GM23338 (cell line): ENCODE data around the gene GRID1. TPM values are rescaled to one million over a fixed set of nuclear protein-coding genes. Genes with fewer than 3 reads are reported as not detected.

ENCODE experiments used
- ATAC-seq: fragments of 200-7000 bp; cut with Tn5 transposase; 3 replicates; pipeline ENCODE4 v1.9.1; 2020
- DNase-seq: peaks from one replicate; pipeline ENCODE4 v3.0.0-alpha.2; 2015; ENCODE audit warnings: low spot score
- H2AFZ ChIP-seq: fragments of 200-600 bp; sonication (generic); 2 replicates; pipeline ENCODE4 v1.8.0; 2016; ENCODE audit warnings: antibody characterized with exemption, mild to moderate bottlenecking, moderate library complexity
- H3F3A ChIP-seq: fragments of 200-600 bp; sonication (generic); replicated peaks from 2 replicates; pipeline ENCODE4 v1.8.0; 2017; ENCODE audit warnings: antibody characterized with exemption, mixed run types, low read depth
- H3K27ac ChIP-seq: fragments of 200-600 bp; sonication (generic); 2 replicates; pipeline ENCODE4 v1.6.1; 2016; ENCODE audit warnings: low read depth
- H3K27me3 ChIP-seq: fragments of 200-600 bp; sonication (generic); 2 replicates; pipeline ENCODE4 v1.8.0; 2016; ENCODE audit warnings: mild to moderate bottlenecking, mixed run types, moderate library complexity; ENCODE audit not compliant: insufficient read depth
- H3K36me3 ChIP-seq: fragments of 200-600 bp; sonication (generic); 2 replicates; pipeline ENCODE4 v1.8.0; 2016; ENCODE audit warnings: mild to moderate bottlenecking; ENCODE audit not compliant: insufficient read depth
- H3K4me1 ChIP-seq: fragments of 200-600 bp; sonication (generic); 2 replicates; pipeline ENCODE4 v1.8.0; 2016; ENCODE audit warnings: mild to moderate bottlenecking, moderate library complexity; ENCODE audit not compliant: insufficient read depth
- H3K4me2 ChIP-seq: fragments of 200-600 bp; sonication (generic); 2 replicates; pipeline ENCODE4 v1.7.1; 2017; ENCODE audit warnings: mixed run types
- H3K4me3 ChIP-seq: fragments of 200-600 bp; sonication (generic); 2 replicates; pipeline ENCODE4 v1.6.1; 2016; ENCODE audit warnings: mixed run types
- H3K79me2 ChIP-seq: fragments of 200-600 bp; sonication (generic); replicated peaks from 2 replicates; pipeline ENCODE4 v1.8.0; 2017; ENCODE audit warnings: mild to moderate bottlenecking; ENCODE audit not compliant: insufficient read depth
- H3K9me2 ChIP-seq: fragments of 200-600 bp; sonication (generic); 2 replicates; pipeline ENCODE4 v1.8.0; 2017; ENCODE audit not compliant: insufficient read depth
- H4K20me1 ChIP-seq: fragments of 200-600 bp; sonication (generic); replicated peaks from 2 replicates; pipeline ENCODE4 v1.8.0; 2017; ENCODE audit warnings: mild to moderate bottlenecking; ENCODE audit not compliant: insufficient read depth
- H3K27ac Mint-ChIP-seq: 2 replicates; pipeline ENCODE4 v1.8.0; 2020; ENCODE audit warnings: inconsistent platforms, mild to moderate bottlenecking, moderate library complexity, mixed read lengths
- H3K27me3 Mint-ChIP-seq: 3 replicates; pipeline ENCODE4 v1.8.0; 2022; ENCODE audit warnings: low read depth, mild to moderate bottlenecking, moderate library complexity, mixed read lengths, inconsistent platforms; ENCODE audit not compliant: insufficient read depth, poor library complexity
- H3K36me3 Mint-ChIP-seq: 3 replicates; pipeline ENCODE4 v1.8.0; 2021; ENCODE audit warnings: low read depth, mild to moderate bottlenecking, inconsistent platforms, moderate library complexity, mixed read lengths
- H3K4me1 Mint-ChIP-seq: 3 replicates; pipeline ENCODE4 v1.8.0; 2020; ENCODE audit warnings: mild to moderate bottlenecking, inconsistent platforms, mixed read lengths
- H3K4me3 Mint-ChIP-seq: 3 replicates; pipeline ENCODE4 v1.8.0; 2021; ENCODE audit warnings: moderate library complexity, mild to moderate bottlenecking, inconsistent platforms, mixed read lengths
- H3K9me3 Mint-ChIP-seq: 3 replicates; pipeline ENCODE4 v1.8.0; 2020; ENCODE audit warnings: moderate library complexity, mild to moderate bottlenecking, inconsistent platforms, mixed read lengths
- CREB1 ChIP-seq: fragments of 250-450 bp; sonication (Bioruptor Pico); IDR thresholded peaks from 2 replicates; pipeline ENCODE4 v1.5.0; 2020; ENCODE audit warnings: low read depth, mild to moderate bottlenecking, moderate library complexity
- CTCF ChIP-seq, 2 experiments: fragments of 200-600 bp in 1 of 2; sonication (generic) in 1 of 2; conservative IDR thresholded peaks; 2 replicates each; pipeline versions ENCODE4 v1.5.1 to v1.6.1; 2016 to 2017; ENCODE audit warnings: antibody characterized with exemption in 2 of 2, low read depth in 2 of 2, mild to moderate bottlenecking in 2 of 2, moderate library complexity in 1 of 2
- EZH2phosphoT487 ChIP-seq: fragments of 200-600 bp; sonication (generic); IDR thresholded peaks from one replicate; pipeline ENCODE4 v1.8.1; 2018; ENCODE audit warnings: antibody characterized with exemption; ENCODE audit not compliant: unreplicated experiment
- STAT1 ChIP-seq: IDR thresholded peaks from one replicate; pipeline ENCODE4 v1.6.1; 2016; ENCODE audit warnings: antibody characterized with exemption; ENCODE audit not compliant: unreplicated experiment
- ZNF114 ChIP-seq: fragments of 250-450 bp; sonication (Bioruptor Pico); IDR thresholded peaks from 2 replicates; pipeline ENCODE4 v1.5.0; 2020; ENCODE audit warnings: mild to moderate bottlenecking, moderate library complexity
- ZNF331 ChIP-seq: fragments of 250-450 bp; sonication (Bioruptor Pico); IDR thresholded peaks from 2 replicates; pipeline ENCODE4 v1.5.0; 2020; ENCODE audit warnings: low read depth, mild to moderate bottlenecking, moderate library complexity
- ZNF462 ChIP-seq: fragments of 250-450 bp; sonication (Bioruptor Pico); IDR thresholded peaks from 2 replicates; pipeline ENCODE4 v1.5.0; 2020; ENCODE audit warnings: mild to moderate bottlenecking, moderate library complexity
- polyA plus RNA-seq: library from polyadenylated mRNA; unstranded; fragments of >200 nt; fragmentation: Nextera tagmentation; extraction: Ambion mirVana; gene quantifications from 2 replicates; pipeline ENCODE4 v1.2.1, GENCODE V29; 2016
- total RNA-seq: library from RNA; depleted of rRNA; stranded (reverse); fragments of >200 nt; shearing (Covaris generic); gene quantifications from 2 replicates; pipeline ENCODE4 v1.2.3, GENCODE V29; 2014

The GRID1 gene
- total and polyA plus RNA-seq, 2 experiments from 2014 or later = 0.14 to 0.15 TPM

GRCh38 chr10:85623758-85624157 is 742.8 kb downstream of the GRID1 start:
- Histone ChIP-seq H3K4me1 (no peaks in the 10 kb centered on the region), H2AFZ (no peak overlapping the region), H3K4me2 (no peak overlapping the region), H3K4me3 (no peak overlapping the region), H4K20me1 (no peaks in the 10 kb centered on the region), H3K27ac (no peak overlapping the region), H3K36me3 (no peaks in the 10 kb centered on the region; the same call in 1 of the 2 replicates), H3K9me2 (no peaks in the 10 kb centered on the region), H3F3A (no peaks in the 10 kb centered on the region), H3K27me3 (no peaks in the 10 kb centered on the region), H3K79me2 (no peaks in the 10 kb centered on the region)
- H3K4me1 Mint-ChIP-seq = no peaks in the 10 kb centered on the region
- H3K27ac Mint-ChIP-seq = no peak overlapping the region
- peaks cover 72% of the 10 kb centered on the region for H3K9me3 Mint-ChIP-seq
- TF ChIP-seq STAT1 = no peak
- TF ChIP-seq ZNF114 (CRISPR knock-in tag) = no peak
- H3K4me3 Mint-ChIP-seq = no peak overlapping the region
- H3K36me3 Mint-ChIP-seq = peaks cover 3% of the 10 kb centered on the region; the same call in 1 of the 3 replicates
- DNase-seq (no peak), ATAC-seq (no peak)
- peaks cover 3% of the 10 kb centered on the region for H3K27me3 Mint-ChIP-seq

GRCh38 chr10:85623342-85623741 is 743.3 kb downstream of the GRID1 start:
- Histone ChIP-seq H3K4me3 (no peak overlapping the region), H3K4me2 (no peak overlapping the region), H3K4me1 (no peaks in the 10 kb centered on the region), H3K9me2 (no peaks in the 10 kb centered on the region), H2AFZ (no peak overlapping the region), H3F3A (no peaks in the 10 kb centered on the region), H3K27ac (no peak overlapping the region), H3K27me3 (no peaks in the 10 kb centered on the region), H4K20me1 (no peaks in the 10 kb centered on the region), H3K79me2 (no peaks in the 10 kb centered on the region), H3K36me3 (no peaks in the 10 kb centered on the region; the same call in 1 of the 2 replicates)
- ATAC-seq (no peak), DNase-seq (no peak)
- Mint-ChIP-seq H3K36me3 (peaks cover 3% of the 10 kb centered on the region; the same call in 1 of the 3 replicates), H3K27me3 (peaks cover 3% of the 10 kb centered on the region), H3K4me1 (no peaks in the 10 kb centered on the region), H3K27ac (no peak overlapping the region), H3K9me3 (peaks cover 75% of the 10 kb centered on the region), H3K4me3 (no peak overlapping the region)
- no peak for TF ChIP-seq ZNF114 (CRISPR knock-in tag)
- TF ChIP-seq CREB1 (CRISPR knock-in tag) = no peak
- no peak for TF ChIP-seq CTCF (conservative IDR thresholded peaks at IDR 0.05; ENCODE audit: low read depth in 2 of 2)
- no peak for TF ChIP-seq ZNF331

- no peak overlapping the region for H2AFZ ChIP-seq
- H3K27ac ChIP-seq = no peak overlapping the region
- Mint-ChIP-seq H3K4me1 (no peaks in the 10 kb centered on the region), H3K4me3 (no peak overlapping the region), H3K27me3 (peaks cover 3% of the 10 kb centered on the region), H3K36me3 (peaks cover 3% of the 10 kb centered on the region; the same call in 1 of the 3 replicates), H3K9me3 (peaks cover 84% of the 10 kb centered on the region), H3K27ac (no peak overlapping the region)
- H3K4me1 ChIP-seq = no peaks in the 10 kb centered on the region
- no peaks in the 10 kb centered on the region; the same call in 1 of the 2 replicates for H3K36me3 ChIP-seq
- no peaks in the 10 kb centered on the region for H4K20me1 ChIP-seq
- no peak for ATAC-seq
- no peaks in the 10 kb centered on the region for H3K27me3 ChIP-seq
- no peak for DNase-seq
- H3K4me3 ChIP-seq = no peak overlapping the region
- H3K9me2 ChIP-seq = no peaks in the 10 kb centered on the region
- H3F3A ChIP-seq = no peaks in the 10 kb centered on the region
- no peaks in the 10 kb centered on the region for H3K79me2 ChIP-seq
- H3K4me2 ChIP-seq = no peak overlapping the region
- no peak for TF ChIP-seq EZH2phosphoT487
- no peak for TF ChIP-seq ZNF462 (CRISPR knock-in tag)
Observed at GRCh38 chr10:85622425-85622824, 744.2 kb downstream of the GRID1 start.
